NB4 (cell line): ENCODE results near the gene COL23A1.

Experiments used
- DNase-seq: peaks from one replicate; pipeline ENCODE4 v3.0.0; 2010; ENCODE audit warnings: low read depth
- H3K4me3 ChIP-seq: one replicate; pipeline ENCODE4 v1.5.1; 2011; ENCODE audit warnings: mild to moderate bottlenecking, low read depth, low read length, moderate library complexity
- CTCF ChIP-seq: IDR thresholded peaks from one replicate; pipeline ENCODE4 v1.5.1; 2012; ENCODE audit warnings: low read depth, low read length
- MYC ChIP-seq: IDR thresholded peaks from 2 replicates; pipeline ENCODE4 v1.6.1; 2011; ENCODE audit warnings: low read depth, low read length
- POLR2A ChIP-seq: IDR thresholded peaks from 2 replicates; pipeline ENCODE4 v1.6.1; 2011; ENCODE audit warnings: mild to moderate bottlenecking; ENCODE audit not compliant: insufficient read length; ENCODE audit errors: extremely low read depth
- TF ChIP-seq, protein P1 (sequence below): IDR thresholded peaks from 2 replicates; pipeline ENCODE4 v1.6.1; 2011; ENCODE audit warnings: low read depth, low read length

COL23A1 gene

GRCh38 chr5:178509491-178510057, 80.6 kb downstream of the COL23A1 start:
- no peak for TF ChIP-seq POLR2A
- no peak for TF ChIP-seq CTCF
- TF ChIP-seq MYC: no peak
- TF ChIP-seq, protein P1, sequence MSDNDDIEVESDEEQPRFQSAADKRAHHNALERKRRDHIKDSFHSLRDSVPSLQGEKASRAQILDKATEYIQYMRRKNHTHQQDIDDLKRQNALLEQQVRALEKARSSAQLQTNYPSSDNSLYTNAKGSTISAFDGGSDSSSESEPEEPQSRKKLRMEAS: no peak
- H3K4me3 ChIP-seq: no peak overlapping the region
- DNase-seq: no peak

DNA sequence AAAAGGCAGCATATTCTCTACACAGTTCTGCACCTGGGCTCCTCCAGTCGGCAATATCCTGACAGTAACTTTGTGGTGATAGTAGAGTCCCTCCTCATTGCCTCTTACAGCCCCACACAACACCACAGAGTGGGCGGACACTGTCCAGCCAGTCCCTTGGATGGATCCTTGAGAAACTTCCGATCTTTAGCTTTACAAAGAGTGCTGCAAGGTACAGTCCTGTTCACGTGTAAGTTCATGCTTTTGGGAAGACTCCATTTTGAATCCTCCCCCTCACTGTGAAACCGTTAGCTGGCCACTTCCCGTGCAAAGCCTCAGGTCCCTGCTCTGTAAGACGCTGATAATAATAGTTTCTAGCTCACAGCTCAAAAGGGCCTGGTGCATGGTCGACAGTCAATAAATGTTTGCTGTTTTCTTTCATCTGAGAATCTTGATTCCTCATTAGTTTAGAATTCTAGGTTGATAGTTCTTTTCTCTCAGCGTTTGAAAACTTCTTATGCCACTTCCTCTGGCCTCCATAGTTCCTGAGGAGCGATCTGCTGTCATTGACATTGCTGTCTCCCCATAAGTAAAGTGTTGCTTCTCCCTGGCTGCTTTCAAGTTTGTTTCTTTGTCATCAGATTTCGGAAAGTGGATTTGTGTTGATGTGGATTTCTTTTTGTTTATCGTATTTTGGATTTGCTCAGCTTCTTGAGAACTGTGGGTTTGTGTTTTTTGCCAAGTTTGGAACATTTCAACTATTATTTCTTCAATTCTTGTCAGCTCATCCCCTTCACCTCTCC, 82.9 kb downstream of the COL23A1 start:
- no peak for TF ChIP-seq CTCF
- TF ChIP-seq, protein P1: no peak
- peak; percentile 44 for DNase-seq

GRCh38 chr5:178505639-178506407, 84.4 kb downstream of the COL23A1 start:
- no peak overlapping the region for H3K4me3 ChIP-seq
- peak; percentile 49 for DNase-seq
- TF ChIP-seq MYC: no peak
- no peak for TF ChIP-seq CTCF

More for the DNA sequence above, 82.9 kb downstream of the COL23A1 start:
- H3K4me3 ChIP-seq: no peak overlapping the region

GRCh38 chr5:178504340-178504960, 85.7 kb downstream of the COL23A1 start:
- no peak overlapping the region for H3K4me3 ChIP-seq
- no peak for DNase-seq
- TF ChIP-seq POLR2A (no peak), CTCF (no peak), MYC (no peak)
- TF ChIP-seq, protein P1: no peak

GRCh38 chr5:178502401-178503100, 87.6 kb downstream of the COL23A1 start:
- H3K4me3 ChIP-seq: no peak overlapping the region
- TF ChIP-seq MYC (no peak), POLR2A (no peak), CTCF (no peak)
- TF ChIP-seq, protein P1: no peak
- peak; percentile 47 for DNase-seq
